Mammary microvascular endothelial cell (primary cell): Measurements from ENCODE around the gene MYH8. TPM values are rescaled to one million over a fixed set of nuclear protein-coding genes. Genes with fewer than 3 reads are reported as not detected.

Source experiments
- total RNA-seq: library from RNA; depleted of rRNA; stranded (reverse); fragments of >200 nt; gene quantifications from 2 replicates; pipeline ENCODE4 v1.2.3, GENCODE V29; 2015

The MYH8 gene
- not detected in 2 replicates for total RNA-seq

GRCh38 chr17:10421900-10422542, at the start of gene MYH8:
Gene MYH8, minus strand, starts transcription at chr17:10421950. Its CDS starts 1,723 bp downstream, at chr17:10420227.

DNA sequence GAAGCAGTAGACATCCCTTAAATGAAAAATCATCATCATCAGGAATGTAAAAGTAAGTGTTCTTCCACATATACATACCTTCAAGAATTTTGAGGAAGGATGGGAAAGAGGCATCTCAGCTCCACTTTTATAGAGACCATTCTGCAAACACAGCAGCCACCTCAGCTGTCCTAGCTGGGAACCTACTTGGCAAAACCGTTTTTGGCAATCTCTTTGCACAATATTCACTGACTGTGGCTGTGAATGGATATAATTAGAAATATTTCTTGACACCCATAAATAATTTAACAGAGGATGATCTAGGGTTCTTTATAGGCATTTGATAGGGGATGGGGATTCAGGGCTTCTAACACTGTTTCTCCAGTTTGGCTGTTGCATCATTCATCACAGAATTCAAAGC, 47.7 kb upstream of the MYH8 start, which contains the start of gene MYH4:
TSS of gene MYH4 (minus strand) at position 101 of the 400 bp plus-strand sequence. CDS start 2,814 bp downstream, outside the sequence.

GRCh38 chr17:10372906-10373305, 48.8 kb downstream of the MYH8 start, which contains the start of gene MYH13:
Gene MYH13, minus strand, starts transcription at chr17:10373006. Its CDS starts 8,476 bp downstream, at chr17:10364530.

Other genes starting within 250 kb of the MYH8 start
- gene GAS7, start 223.3 kb downstream of the MYH8 start, total RNA-seq = 0.60 and 0.89 TPM in 2 replicates
- not detected in 2 replicates for gene MYH13, start 48.9 kb downstream of the MYH8 start, total RNA-seq
- not detected in 2 replicates for gene MYH4, start 47.6 kb upstream of the MYH8 start, total RNA-seq
- not detected in 2 replicates for gene MYH1, start 96.6 kb upstream of the MYH8 start, total RNA-seq
- not detected in 2 replicates for gene MYH2, start 127.7 kb upstream of the MYH8 start, total RNA-seq
- under 0.01 and 0.15 TPM in 2 replicates for gene MYH3, start 235.4 kb upstream of the MYH8 start, total RNA-seq